Stimulated activated CD4-positive, alpha-beta T cell treated with anti-CD3 and anti-CD28 coated beads, Interleukin-1b, Interleukin-23, amount 100 ng/mL, for 48 hours (primary cell): ENCODE data around the gene KLHL8.
"Not testable (repeated sequence)": the region's sequence is repeated elsewhere in the genome, so short reads cannot be mapped to it uniquely, and the experiment has no call there.

Experiments
- DNase-seq: peaks from one replicate; pipeline ENCODE4 v3.0.0-alpha.2; 2020

The KLHL8 gene

DNA sequence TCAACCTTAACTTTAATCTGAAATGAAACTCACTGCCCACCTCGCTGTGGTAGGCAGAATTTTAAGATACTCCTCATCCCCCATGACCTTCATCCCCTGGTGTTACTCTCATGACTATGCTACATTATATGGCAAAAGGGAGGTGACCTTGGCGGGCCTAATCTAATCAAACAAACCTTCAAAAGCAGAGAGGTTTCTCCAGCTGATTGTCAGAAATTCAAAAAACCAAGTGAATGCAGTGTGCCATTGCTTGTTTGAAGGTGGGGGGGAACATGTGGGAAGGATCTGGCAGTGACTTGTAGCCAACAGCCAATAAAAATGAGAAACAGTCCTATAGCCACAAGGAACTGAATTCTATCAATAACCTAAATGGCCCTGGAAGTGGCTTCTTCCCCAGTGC is 48.5 kb downstream of the KLHL8 start:
- DNase-seq = no peak

DNA sequence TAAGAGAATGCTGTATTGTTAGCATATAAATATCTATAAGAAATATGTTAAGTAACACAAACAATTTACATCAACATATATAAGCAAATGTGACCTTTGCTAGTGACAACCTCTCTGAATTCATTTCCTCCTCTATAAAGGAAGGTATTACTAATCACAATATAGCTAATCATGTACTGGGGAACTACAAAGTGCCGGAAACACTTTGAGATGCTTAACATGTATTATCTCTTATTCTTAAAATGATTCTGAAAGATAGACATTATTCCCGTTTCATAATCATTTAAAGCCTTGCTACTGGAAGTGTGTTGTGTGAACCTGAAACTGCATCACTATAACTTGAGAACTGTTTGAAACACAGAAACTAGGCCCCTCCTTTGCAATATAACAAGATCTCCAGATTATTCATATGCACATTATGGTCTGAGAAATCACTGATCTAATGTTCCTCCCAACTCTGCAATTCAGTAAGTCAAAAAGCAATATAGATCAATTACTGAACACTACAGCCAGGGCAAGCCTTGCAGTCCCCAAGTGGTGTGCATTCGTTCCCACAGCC is 54.0 kb downstream of the KLHL8 start:
- no peak for DNase-seq

DNA sequence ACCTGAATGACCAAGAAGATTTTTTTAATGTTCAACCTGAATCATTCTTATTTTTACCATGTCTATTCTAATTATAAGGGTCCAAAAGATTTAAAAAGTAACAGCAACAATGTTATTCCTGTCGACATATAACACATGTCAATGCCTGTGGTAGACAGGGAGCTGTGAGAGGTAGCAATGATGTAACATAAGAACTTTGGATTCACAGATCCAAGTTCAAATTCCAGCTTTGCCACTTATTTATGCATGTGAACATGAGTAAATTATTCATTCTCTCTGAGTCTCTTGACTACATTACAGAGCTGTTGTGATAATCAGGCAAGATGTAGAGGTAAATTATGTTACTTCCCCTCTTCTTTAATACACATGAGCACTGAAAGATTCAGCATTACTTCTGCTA is 54.5 kb downstream of the KLHL8 start:
- no peak for DNase-seq

GRCh38 chr4:87153078-87153870 is 67.1 kb downstream of the KLHL8 start:
- DNase-seq = no peak

DNA sequence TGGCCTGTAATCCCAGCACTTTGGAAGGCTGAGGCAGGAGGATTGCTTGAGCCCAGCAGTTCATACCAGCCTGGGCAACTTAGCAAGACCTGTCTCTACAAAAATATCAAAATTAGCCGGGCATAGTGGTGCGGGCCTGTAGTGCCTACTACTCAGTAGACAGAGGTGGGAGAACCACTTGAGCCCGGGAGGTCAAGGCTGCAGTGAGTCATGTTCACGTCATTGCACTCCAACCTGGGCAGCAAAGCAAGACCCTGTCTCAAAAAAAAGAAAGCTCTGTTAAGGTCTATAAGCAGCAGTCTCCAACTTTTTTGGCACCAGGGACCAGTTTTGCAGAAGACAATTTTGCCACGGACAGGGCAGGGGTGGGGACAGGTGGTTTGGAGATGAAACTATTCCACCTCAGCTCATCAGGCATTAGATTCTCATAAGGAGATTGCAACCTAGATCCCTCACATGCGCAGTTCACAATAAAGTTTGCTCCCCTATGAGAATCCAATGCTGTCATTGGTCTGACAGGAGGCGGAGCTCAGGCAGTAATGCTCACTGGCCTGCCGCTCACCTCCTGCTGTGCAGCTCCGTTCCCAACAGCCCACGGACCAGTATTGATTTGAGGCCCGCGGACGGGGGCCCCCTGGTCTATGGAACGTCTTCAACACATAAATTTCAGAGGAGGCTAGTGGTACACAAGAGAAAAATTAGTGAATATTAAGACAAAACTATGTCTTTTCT is 67.9 kb downstream of the KLHL8 start:
- DNase-seq = no peak

DNA sequence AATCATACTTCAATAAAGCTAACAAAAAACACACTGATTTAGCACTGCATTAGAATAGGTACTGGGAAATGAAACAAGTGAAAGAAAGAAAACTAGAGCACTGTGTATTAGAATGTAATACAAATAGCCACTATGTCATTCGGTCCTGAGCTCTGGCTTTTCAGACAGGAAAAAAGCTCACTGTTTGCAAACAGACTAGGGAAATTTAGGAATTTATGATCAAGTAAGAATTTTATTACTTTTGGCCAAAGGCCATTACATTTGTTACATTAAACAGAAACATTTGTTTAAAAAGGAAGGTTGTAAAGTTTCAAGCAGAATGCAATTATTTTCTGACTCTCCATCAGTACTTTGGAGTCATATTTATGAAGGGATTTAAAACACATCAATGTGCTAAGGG is 68.7 kb downstream of the KLHL8 start:
- DNase-seq = no peak

- DNase-seq = peak; percentile 9
These were observed 69.7 kb downstream of the KLHL8 start for GRCh38 chr4:87150498-87151261.

GRCh38 chr4:87147116-87147515 is 73.3 kb downstream of the KLHL8 start:
- no peak for DNase-seq

DNA sequence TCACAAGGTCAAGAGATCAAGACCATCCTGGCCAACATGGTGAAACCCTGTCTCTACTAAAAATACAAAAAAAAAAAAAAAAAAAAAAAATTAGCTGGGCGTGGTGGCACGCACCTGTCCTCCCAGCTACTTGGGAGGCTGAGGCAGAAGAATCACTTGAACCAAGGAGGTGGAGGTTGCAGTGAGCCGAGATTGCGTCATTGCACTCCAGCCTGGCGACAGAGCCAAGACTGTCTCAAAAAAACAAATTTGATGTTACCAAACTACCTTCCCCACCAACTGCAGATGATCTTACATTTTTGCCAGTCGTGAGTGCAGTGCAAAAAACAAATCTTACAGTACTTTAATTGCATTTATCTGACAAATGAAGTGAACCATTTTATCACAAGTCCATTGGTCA is 74.5 kb downstream of the KLHL8 start:
- not testable (repeated sequence) for DNase-seq

- DNase-seq = no peak
These were observed 76.1 kb downstream of the KLHL8 start for GRCh38 chr4:87144356-87144755.

DNA sequence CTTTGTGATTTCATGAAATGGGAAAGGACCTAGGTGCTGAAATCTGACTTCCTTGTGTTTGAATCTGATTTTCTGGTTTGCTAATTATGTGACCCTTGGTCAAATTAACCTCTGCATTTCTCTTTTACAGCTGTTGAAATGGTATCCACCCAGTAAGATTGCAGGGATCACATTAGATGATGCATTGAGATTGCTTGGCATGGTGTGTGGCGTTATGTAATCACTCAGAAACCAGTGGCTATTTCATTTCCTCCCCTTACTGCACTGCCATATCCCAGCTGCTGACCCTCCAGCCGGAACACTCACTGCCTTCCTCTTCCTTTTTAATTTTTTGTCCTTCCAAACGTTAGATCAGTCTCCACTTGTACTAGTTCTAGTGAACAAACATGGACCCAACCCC is 79.0 kb downstream of the KLHL8 start:
- no peak for DNase-seq

GRCh38 chr4:87134122-87134521 is 86.3 kb downstream of the KLHL8 start:
- no peak for DNase-seq

- DNase-seq = no peak
These were observed 87.2 kb downstream of the KLHL8 start for GRCh38 chr4:87133183-87133582.

- DNase-seq = no peak
These were observed 88.4 kb downstream of the KLHL8 start for GRCh38 chr4:87132035-87132434.

GRCh38 chr4:87130985-87131703 is 89.3 kb downstream of the KLHL8 start:
- DNase-seq = no peak

DNA sequence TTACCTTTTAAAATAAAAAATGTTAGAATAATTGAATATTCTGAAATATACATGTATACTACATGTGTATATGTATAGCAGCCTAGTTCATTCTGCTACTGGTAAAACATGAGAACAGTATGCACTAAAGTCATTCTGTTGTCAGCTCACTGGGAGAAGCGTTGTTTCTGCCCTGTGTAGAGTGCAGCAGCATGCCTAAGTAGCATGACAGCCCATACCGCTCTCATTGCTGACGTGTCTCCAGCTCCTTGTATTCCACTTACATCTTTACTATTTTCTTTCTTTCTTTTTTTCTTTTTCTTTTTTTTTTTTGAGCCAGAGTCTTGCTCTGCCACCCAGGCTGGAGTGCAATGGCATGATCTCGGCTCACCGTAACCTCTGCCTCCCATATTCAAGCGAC is 90.7 kb downstream of the KLHL8 start:
- DNase-seq = no peak

GRCh38 chr4:87128006-87128705 is 92.3 kb downstream of the KLHL8 start:
- DNase-seq = no peak

DNA sequence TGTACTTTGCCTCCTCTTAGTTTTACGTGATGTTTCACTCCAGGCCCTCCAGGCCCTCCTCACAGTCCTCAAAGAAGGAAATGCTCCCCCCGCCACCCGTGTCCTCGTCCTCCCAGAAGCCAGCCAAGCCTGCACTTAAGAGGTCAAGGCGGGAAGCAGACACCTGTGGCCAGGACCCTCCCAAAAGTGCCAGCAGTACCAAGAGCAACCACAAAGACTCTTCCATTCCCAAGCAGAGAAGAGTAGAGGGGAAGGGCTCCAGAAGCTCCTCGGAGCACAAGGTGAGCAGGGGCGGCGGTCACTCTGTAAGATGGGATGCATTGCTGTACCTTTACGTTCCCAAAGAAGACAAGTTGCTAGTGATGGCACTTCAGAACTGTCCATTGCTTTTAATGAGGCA is 94.4 kb downstream of the KLHL8 start:
- no peak for DNase-seq

GRCh38 chr4:87122252-87122651 is 98.2 kb downstream of the KLHL8 start:
- no peak for DNase-seq

DNA sequence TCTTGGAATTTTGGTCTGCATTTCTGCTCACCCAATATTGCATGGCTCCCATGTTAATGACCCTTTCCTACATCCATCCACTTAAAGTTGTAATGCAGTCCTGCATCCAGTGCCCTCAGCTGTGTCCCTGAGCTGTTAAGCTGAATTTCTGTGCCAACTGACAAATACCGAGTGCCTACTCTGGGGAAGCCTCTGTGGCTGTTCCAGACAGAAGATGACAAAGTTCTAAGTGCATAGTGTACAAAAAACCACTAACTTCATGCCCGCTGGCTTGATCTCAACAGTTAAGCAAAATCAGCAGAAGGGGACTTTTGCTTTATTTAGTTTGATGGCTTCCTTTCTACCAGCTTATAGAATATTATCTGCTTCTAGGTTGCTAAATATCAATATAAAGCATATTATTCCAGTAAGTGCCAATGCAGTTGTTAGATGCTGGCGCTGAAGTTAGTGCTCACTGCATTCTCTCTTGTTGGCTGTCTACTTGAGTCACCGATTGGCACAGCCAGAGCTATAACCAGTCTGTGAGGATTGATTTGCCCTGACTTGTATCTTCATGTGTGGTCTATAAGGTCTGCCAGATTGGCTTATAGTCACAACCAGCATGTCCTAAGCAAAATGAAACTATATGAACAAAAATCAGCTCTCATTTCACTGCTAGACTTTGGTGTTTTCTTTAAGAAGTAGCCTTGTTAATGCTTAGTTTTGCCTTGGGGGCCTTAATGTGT is 98.9 kb downstream of the KLHL8 start:
- DNase-seq = no peak

DNA sequence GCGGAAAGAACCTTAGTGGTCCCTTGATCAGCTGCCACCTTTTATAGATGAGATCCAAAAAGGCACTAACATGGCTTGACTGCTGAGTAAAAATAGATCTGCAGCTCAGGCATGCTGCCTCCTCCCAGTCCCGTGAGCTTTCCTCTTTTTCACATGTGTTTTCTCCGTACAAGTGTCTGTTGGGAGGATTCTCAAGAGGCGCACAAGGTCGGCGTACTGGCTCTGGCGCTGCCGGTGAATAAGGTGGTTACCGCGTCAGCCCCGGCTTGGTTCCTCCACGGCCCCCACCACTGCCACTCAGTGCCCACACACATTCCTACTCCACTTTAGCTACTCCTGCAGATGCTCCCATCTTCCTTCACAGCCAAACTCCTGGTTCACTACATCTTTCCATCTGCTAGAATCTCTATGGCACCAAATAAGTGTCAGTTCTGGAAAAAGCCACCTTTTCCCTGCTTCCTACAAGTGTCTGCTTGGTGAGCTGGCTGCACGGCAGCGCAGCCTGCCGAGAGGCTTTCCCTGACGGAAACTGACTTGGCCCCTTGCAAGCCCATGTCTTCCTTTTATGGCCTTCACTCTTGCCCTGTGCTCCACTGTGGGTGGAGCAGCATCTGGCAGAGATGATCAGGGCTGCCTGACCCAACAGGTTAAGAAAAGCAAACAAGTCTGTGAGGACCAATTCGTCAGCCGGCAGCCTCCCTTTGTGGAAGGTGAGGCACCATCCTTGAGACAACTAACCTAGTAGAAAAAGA is 99.8 kb downstream of the KLHL8 start:
- DNase-seq = no peak
